ENCODE measurements around the gene THSD7B.

Gene THSD7B

DNA sequence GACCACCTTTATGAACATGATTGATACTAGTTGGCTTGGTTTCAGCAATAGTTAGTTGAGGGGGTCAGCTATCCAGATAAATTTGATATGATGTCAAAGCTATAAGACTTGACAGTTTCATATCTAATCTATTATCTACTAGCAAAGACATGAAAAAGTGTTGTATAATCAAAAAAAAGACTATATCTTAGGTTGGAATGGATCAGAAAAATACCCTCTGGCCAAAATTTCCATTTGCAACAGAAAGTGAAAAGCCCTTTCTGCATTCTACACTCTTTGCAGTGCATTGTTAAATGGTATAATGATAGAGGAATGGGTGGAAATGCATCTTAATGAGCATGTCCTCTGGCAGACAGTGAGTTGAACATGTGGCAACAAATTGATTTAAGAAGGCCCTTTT lies 242.6 kb downstream of the THSD7B start:
- no peaks in the 10 kb centered on the region for H3K36me3 ChIP-seq (ENCODE audit: insufficient read depth, low read depth, low read length)
- no peaks in the 10 kb centered on the region for H3K4me1 ChIP-seq (ENCODE audit: insufficient read depth, low read length)
- H3K4me3 ChIP-seq (ENCODE audit: low read length): no peak overlapping the region
- no peak overlapping the region for H3K9ac ChIP-seq (ENCODE audit: low read depth, low read length)
- no peaks in the 10 kb centered on the region for H3K27me3 ChIP-seq (ENCODE audit: insufficient read depth, low read length)
- H3K27ac ChIP-seq (ENCODE audit: low read length): no peak overlapping the region
- H3K9me3 ChIP-seq (ENCODE audit: insufficient read depth, low read depth, low read length): no peaks in the 10 kb centered on the region

DNA sequence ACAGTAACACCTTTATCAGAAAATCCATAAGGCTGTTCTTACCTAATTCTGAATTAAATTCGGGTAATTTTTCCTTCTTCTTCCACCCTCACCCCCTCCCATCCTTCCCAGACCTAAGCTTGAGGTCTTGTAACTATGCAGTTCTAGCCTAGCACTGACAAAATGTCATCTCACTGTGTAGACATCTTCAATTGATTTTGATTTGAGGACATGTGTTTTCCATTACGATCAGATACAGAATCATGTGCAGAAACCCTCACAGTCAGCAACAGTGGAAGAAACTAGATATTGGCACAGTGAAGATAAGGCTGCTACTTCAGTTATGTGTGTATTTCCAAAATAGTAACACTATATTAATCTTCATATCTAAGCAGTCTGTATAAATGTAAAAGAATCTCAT lies 244.6 kb downstream of the THSD7B start:
- Histone ChIP-seq H3K27ac (ENCODE audit: low read length) (no peak overlapping the region), H3K9ac (ENCODE audit: low read depth, low read length) (no peak overlapping the region), H3K4me3 (ENCODE audit: low read length) (no peak overlapping the region), H3K9me3 (ENCODE audit: insufficient read depth, low read depth, low read length) (no peaks in the 10 kb centered on the region), H3K4me1 (ENCODE audit: insufficient read depth, low read length) (no peaks in the 10 kb centered on the region), H3K27me3 (ENCODE audit: insufficient read depth, low read length) (no peaks in the 10 kb centered on the region), H3K36me3 (ENCODE audit: insufficient read depth, low read depth, low read length) (no peaks in the 10 kb centered on the region)

DNA sequence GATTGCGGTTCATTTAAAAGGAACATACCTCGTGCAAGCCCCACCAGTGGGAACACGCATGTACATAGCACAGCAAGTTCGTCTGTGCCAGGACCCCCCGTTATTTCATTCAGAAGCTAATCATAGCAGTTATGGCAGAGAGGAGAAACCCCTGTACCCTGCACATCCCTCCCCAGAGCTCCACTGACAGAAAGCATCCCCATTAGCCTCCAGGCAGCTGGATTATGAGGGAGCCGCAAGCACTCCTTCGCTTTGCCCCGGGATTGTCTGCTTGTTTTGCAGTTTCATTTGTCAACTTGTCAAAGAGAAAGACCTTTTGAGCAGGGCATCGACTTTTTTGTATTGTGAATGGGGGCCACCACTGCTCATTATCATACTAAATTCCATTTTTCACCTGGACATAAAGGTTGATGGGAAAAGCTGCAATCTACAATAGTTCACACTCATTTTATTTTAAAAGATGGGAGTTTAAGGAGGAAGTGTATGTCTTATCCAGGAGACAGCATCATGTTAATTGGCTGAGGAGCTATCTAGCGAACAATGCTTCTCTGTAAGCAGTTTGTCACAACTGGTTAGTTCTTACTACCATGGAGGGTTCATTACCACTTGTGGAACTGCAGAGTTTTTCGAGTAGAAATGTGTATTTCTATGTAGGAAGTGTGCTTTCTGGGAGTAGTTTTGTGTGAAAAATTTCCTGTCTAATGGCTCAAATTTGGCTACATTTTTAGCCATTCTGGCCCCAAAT lies 255.3 kb downstream of the THSD7B start:
- Histone ChIP-seq H3K4me1 (ENCODE audit: insufficient read depth, low read length) (peaks cover 7% of the 10 kb centered on the region; the same call in 1 of the 2 replicates), H3K36me3 (ENCODE audit: insufficient read depth, low read depth, low read length) (no peaks in the 10 kb centered on the region), H3K4me3 (ENCODE audit: low read length) (no peak overlapping the region), H3K27ac (ENCODE audit: low read length) (no peak overlapping the region), H3K9ac (ENCODE audit: low read depth, low read length) (no peak overlapping the region), H3K27me3 (ENCODE audit: insufficient read depth, low read length) (no peaks in the 10 kb centered on the region), H3K9me3 (ENCODE audit: insufficient read depth, low read depth, low read length) (no peaks in the 10 kb centered on the region)

DNA sequence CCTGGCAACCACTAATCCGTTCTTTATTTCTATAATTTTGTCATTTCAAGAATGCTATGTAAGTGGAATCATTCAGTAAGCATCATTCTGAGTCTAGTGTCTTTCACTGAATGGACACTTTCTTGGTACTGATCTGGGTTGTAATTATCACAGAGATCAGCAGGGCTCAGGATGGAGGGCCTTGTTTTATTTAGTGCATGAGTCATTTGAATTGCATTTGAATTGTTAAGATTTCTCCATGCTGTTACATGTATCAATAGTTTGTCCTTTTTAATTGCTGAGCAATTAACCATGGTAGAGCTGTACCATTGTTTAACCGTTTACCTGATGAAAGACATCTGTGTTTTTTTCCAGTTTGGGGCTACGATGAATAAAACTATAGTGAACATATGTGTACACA lies 256.4 kb downstream of the THSD7B start:
- H3K9ac ChIP-seq (ENCODE audit: low read depth, low read length): no peak overlapping the region
- no peaks in the 10 kb centered on the region for H3K9me3 ChIP-seq (ENCODE audit: insufficient read depth, low read depth, low read length)
- no peak overlapping the region for H3K4me3 ChIP-seq (ENCODE audit: low read length)
- H3K27ac ChIP-seq (ENCODE audit: low read length): no peak overlapping the region
- H3K36me3 ChIP-seq (ENCODE audit: insufficient read depth, low read depth, low read length): no peaks in the 10 kb centered on the region
- H3K27me3 ChIP-seq (ENCODE audit: insufficient read depth, low read length): no peaks in the 10 kb centered on the region
- H3K4me1 ChIP-seq (ENCODE audit: insufficient read depth, low read length): peaks cover 7% of the 10 kb centered on the region; the same call in 1 of the 2 replicates

DNA sequence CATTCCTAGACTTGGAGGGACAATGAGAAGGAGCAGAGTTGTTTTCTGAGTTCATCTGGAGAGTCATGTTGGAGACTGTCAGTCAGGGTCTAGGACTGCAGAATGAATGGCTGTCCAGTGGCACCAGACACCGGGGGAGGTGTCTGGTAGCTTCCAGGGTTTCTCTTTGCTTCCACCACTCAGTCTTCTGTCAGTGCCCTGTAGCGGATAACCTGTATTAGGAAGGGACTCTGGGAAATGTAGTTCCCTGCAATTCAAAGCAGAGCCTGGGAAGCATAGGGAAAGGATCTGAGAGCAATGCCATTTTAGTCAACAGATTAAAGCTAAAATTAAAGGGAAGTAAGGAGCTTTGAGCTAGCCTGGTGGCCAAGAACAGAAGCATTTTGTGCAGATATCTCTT lies 257.9 kb downstream of the THSD7B start:
- H3K9me3 ChIP-seq (ENCODE audit: insufficient read depth, low read depth, low read length): no peaks in the 10 kb centered on the region
- H3K4me1 ChIP-seq (ENCODE audit: insufficient read depth, low read length): peaks cover 7% of the 10 kb centered on the region; the same call in 1 of the 2 replicates
- no peaks in the 10 kb centered on the region for H3K36me3 ChIP-seq (ENCODE audit: insufficient read depth, low read depth, low read length)
- H3K27ac ChIP-seq (ENCODE audit: low read length): no peak overlapping the region
- no peak overlapping the region for H3K9ac ChIP-seq (ENCODE audit: low read depth, low read length)
- no peaks in the 10 kb centered on the region for H3K27me3 ChIP-seq (ENCODE audit: insufficient read depth, low read length)
- no peak overlapping the region for H3K4me3 ChIP-seq (ENCODE audit: low read length)

- no peak overlapping the region for H3K4me3 ChIP-seq (ENCODE audit: low read length)
- no peak overlapping the region for H3K27ac ChIP-seq (ENCODE audit: low read length)
- no peaks in the 10 kb centered on the region for H3K27me3 ChIP-seq (ENCODE audit: insufficient read depth, low read length)
- no peaks in the 10 kb centered on the region for H3K4me1 ChIP-seq (ENCODE audit: insufficient read depth, low read length)
- H3K9ac ChIP-seq (ENCODE audit: low read depth, low read length): no peak overlapping the region
- no peaks in the 10 kb centered on the region for H3K9me3 ChIP-seq (ENCODE audit: insufficient read depth, low read depth, low read length)
- no peaks in the 10 kb centered on the region for H3K36me3 ChIP-seq (ENCODE audit: insufficient read depth, low read depth, low read length)
Measured at GRCh38 chr2:137031731-137032130, 266.4 kb downstream of the THSD7B start.

- Histone ChIP-seq H3K4me3 (ENCODE audit: low read length) (no peak overlapping the region), H3K27ac (ENCODE audit: low read length) (no peak overlapping the region), H3K4me1 (ENCODE audit: insufficient read depth, low read length) (no peaks in the 10 kb centered on the region), H3K9ac (ENCODE audit: low read depth, low read length) (no peak overlapping the region), H3K27me3 (ENCODE audit: insufficient read depth, low read length) (no peaks in the 10 kb centered on the region), H3K9me3 (ENCODE audit: insufficient read depth, low read depth, low read length) (no peaks in the 10 kb centered on the region), H3K36me3 (ENCODE audit: insufficient read depth, low read depth, low read length) (no peaks in the 10 kb centered on the region)
Measured at GRCh38 chr2:137036619-137037018, 271.3 kb downstream of the THSD7B start.

- H3K9me3 ChIP-seq (ENCODE audit: insufficient read depth, low read depth, low read length): no peaks in the 10 kb centered on the region
- no peaks in the 10 kb centered on the region for H3K4me1 ChIP-seq (ENCODE audit: insufficient read depth, low read length)
- H3K27ac ChIP-seq (ENCODE audit: low read length): no peak overlapping the region
- no peak overlapping the region for H3K9ac ChIP-seq (ENCODE audit: low read depth, low read length)
- H3K4me3 ChIP-seq (ENCODE audit: low read length): no peak overlapping the region
- no peaks in the 10 kb centered on the region for H3K27me3 ChIP-seq (ENCODE audit: insufficient read depth, low read length)
- no peaks in the 10 kb centered on the region for H3K36me3 ChIP-seq (ENCODE audit: insufficient read depth, low read depth, low read length)
Measured at GRCh38 chr2:137039482-137040152, 274.3 kb downstream of the THSD7B start.

DNA sequence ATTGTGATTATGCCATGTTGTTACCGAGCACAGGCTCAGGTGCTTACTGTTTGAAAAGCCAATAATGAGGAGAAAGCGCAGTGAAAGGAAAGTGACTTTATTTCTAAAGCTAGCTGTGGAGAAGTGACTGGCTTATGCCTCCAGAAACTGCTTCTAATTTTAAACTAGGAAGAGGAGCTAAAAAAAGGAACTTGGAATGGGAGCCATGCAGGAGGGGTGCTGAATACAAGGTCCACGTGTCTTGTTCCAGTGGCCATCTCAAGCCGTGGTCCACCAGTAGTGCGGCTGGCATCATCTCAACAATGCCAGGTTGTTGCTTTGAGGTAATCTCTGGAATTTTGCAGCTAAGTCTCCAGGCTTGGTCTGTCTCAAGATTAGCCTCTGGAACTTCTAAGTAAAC lies 282.0 kb downstream of the THSD7B start:
- Histone ChIP-seq H3K9me3 (ENCODE audit: insufficient read depth, low read depth, low read length) (no peaks in the 10 kb centered on the region), H3K4me1 (ENCODE audit: insufficient read depth, low read length) (no peaks in the 10 kb centered on the region), H3K36me3 (ENCODE audit: insufficient read depth, low read depth, low read length) (no peaks in the 10 kb centered on the region), H3K27ac (ENCODE audit: low read length) (no peak overlapping the region), H3K27me3 (ENCODE audit: insufficient read depth, low read length) (no peaks in the 10 kb centered on the region), H3K9ac (ENCODE audit: low read depth, low read length) (no peak overlapping the region), H3K4me3 (ENCODE audit: low read length) (no peak overlapping the region)

- H3K36me3 ChIP-seq (ENCODE audit: insufficient read depth, low read depth, low read length): no peaks in the 10 kb centered on the region
- no peak overlapping the region for H3K27ac ChIP-seq (ENCODE audit: low read length)
- H3K9ac ChIP-seq (ENCODE audit: low read depth, low read length): no peak overlapping the region
- H3K9me3 ChIP-seq (ENCODE audit: insufficient read depth, low read depth, low read length): no peaks in the 10 kb centered on the region
- no peaks in the 10 kb centered on the region for H3K27me3 ChIP-seq (ENCODE audit: insufficient read depth, low read length)
- H3K4me3 ChIP-seq (ENCODE audit: low read length): no peak overlapping the region
- H3K4me1 ChIP-seq (ENCODE audit: insufficient read depth, low read length): no peaks in the 10 kb centered on the region
Measured at GRCh38 chr2:137048455-137048854, 283.1 kb downstream of the THSD7B start.

DNA sequence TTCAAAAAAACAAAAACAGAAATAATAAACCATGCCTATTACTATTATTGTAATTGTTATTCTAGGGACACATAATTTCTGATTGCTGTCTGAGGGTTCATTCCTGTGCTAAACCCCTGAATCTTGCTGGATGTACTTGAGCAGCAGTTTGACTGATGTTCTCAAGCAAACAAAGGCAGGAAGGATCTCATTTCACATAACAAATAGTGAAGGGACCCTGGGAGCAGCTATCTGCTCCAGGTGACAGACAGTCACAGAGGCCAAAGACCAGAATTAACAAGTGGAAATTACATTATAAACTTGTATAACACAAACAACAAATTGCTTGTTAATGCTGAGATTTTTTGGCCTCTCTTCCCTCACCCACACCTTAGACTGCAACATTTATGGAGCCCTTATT lies 284.2 kb downstream of the THSD7B start:
- H3K27ac ChIP-seq (ENCODE audit: low read length): no peak overlapping the region
- H3K4me1 ChIP-seq (ENCODE audit: insufficient read depth, low read length): no peaks in the 10 kb centered on the region
- H3K9ac ChIP-seq (ENCODE audit: low read depth, low read length): no peak overlapping the region
- no peaks in the 10 kb centered on the region for H3K9me3 ChIP-seq (ENCODE audit: insufficient read depth, low read depth, low read length)
- no peak overlapping the region for H3K4me3 ChIP-seq (ENCODE audit: low read length)
- H3K27me3 ChIP-seq (ENCODE audit: insufficient read depth, low read length): no peaks in the 10 kb centered on the region
- no peaks in the 10 kb centered on the region for H3K36me3 ChIP-seq (ENCODE audit: insufficient read depth, low read depth, low read length)

DNA sequence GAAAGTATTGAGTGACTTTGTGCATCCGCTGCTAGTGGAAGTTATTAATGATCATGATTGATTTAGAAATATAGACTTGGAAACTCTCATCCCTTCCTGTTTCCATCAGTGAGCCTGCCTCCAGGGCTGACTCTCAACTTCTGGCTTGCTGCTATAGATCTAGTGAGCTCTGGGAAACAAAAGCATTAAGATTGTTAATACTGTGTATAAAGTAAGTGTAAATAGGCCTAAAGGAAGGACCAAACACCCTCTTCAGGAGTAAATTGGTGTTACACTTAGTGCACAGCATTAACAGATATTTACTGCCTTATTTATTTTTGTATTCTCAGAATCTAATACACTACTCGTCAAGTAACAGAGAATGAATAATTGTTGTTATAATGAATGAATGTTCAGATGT lies 285.6 kb downstream of the THSD7B start:
- no peaks in the 10 kb centered on the region for H3K36me3 ChIP-seq (ENCODE audit: insufficient read depth, low read depth, low read length)
- H3K9ac ChIP-seq (ENCODE audit: low read depth, low read length): no peak overlapping the region
- no peaks in the 10 kb centered on the region for H3K9me3 ChIP-seq (ENCODE audit: insufficient read depth, low read depth, low read length)
- no peaks in the 10 kb centered on the region for H3K27me3 ChIP-seq (ENCODE audit: insufficient read depth, low read length)
- H3K27ac ChIP-seq (ENCODE audit: low read length): no peak overlapping the region
- H3K4me3 ChIP-seq (ENCODE audit: low read length): no peak overlapping the region
- no peaks in the 10 kb centered on the region for H3K4me1 ChIP-seq (ENCODE audit: insufficient read depth, low read length)
